Measurements from ENCODE around the gene SLC30A7. TPM values are rescaled to one million over a fixed set of nuclear protein-coding genes. Genes with fewer than 3 reads are reported as not detected.
A peak's percentile ranks its signal among the peaks of the same experiment; 100 is the strongest.

The SLC30A7 gene
- total and polyA plus RNA-seq, 7 donors: 1.0 to 5.7 (median 4.8) TPM

- WGBS, 3 donors: 84 to 87% (median 85%) methylated on average over 3 of the region's 3 CpGs
- Histone ChIP-seq H3K4me1 (no peaks in the 10 kb centered on the region), H3K27me3 (ENCODE audit: insufficient read depth in 3 of 3, low read length in 2 of 3) (no peaks in the 10 kb centered on the region), H3K4me3 (no peak overlapping the region), H3K9me3 (no peaks in the 10 kb centered on the region), H3K27ac (no peak overlapping the region), H3K36me3 (ENCODE audit: insufficient read depth in 1 of 2, low read depth in 1 of 2) (peaks cover 6 to 33% of the 10 kb centered on the region in 2 donors)
- intact Hi-C loops (cut with DNase I): no loop called here
- DNase-seq: no peak
- no peak for ATAC-seq
- TF ChIP-seq CTCF (IDR thresholded peaks at IDR 0.05): no peak
Measured at GRCh38 chr1:100875228-100875627, 20.7 kb upstream of the SLC30A7 start.

GRCh38 chr1:100876291-100876690 lies 19.6 kb upstream of the SLC30A7 start:
- peaks cover 6 to 33% of the 10 kb centered on the region in 2 donors for H3K36me3 ChIP-seq (ENCODE audit: insufficient read depth in 1 of 2, low read depth in 1 of 2)
- H3K27me3 ChIP-seq (ENCODE audit: insufficient read depth in 3 of 3, low read length in 2 of 3): no peaks in the 10 kb centered on the region
- ATAC-seq (no peak), DNase-seq (no peak)
- no peak overlapping the region for H3K4me3 ChIP-seq
- intact Hi-C loops (cut with DNase I): no loop called here
- no peak overlapping the region for H3K27ac ChIP-seq
- H3K9me3 ChIP-seq: no peaks in the 10 kb centered on the region
- no peaks in the 10 kb centered on the region for H3K4me1 ChIP-seq
- TF ChIP-seq CTCF (IDR thresholded peaks at IDR 0.05): no peak

DNA sequence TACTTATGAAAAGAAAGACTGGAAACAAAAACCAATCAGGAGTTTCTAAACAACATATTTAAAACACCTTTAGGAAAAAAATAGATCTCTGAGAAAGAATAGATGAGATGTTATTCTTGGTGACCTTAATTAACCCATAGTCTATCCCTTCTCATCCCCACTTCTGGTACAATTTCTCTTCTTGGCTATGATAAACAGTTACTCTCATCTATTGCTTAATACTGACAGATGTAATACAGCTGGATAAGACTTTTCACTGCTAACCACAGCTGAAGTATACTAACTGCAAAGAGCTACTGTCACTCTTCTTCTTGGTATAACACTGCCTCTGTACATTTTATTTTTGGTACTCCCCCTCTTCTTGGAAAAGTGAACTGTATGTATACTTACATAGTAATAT lies 16.5 kb upstream of the SLC30A7 start:
- H3K36me3 ChIP-seq (ENCODE audit: insufficient read depth in 1 of 2, low read depth in 1 of 2): peaks cover 6 to 24% of the 10 kb centered on the region in 2 donors
- ATAC-seq: no peak

GRCh38 chr1:100881687-100882086 lies 14.2 kb upstream of the SLC30A7 start:
- intact Hi-C loops (cut with DNase I): no loop called here
- peaks cover 6 to 11% of the 10 kb centered on the region in 2 donors for H3K36me3 ChIP-seq (ENCODE audit: insufficient read depth in 1 of 2, low read depth in 1 of 2)
- H3K4me3 ChIP-seq: no peak overlapping the region
- H3K9me3 ChIP-seq: no peaks in the 10 kb centered on the region
- WGBS, 3 donors: 96 to 97% (median 96%) methylated on average over 3 of the region's 3 CpGs
- DNase-seq (no peak), ATAC-seq (no peak)
- no peaks in the 10 kb centered on the region for H3K4me1 ChIP-seq
- TF ChIP-seq CTCF (IDR thresholded peaks at IDR 0.05): no peak
- no peaks in the 10 kb centered on the region for H3K27me3 ChIP-seq (ENCODE audit: insufficient read depth in 3 of 3, low read length in 2 of 3)
- H3K27ac ChIP-seq: no peak overlapping the region

More for the DNA sequence above, 16.5 kb upstream of the SLC30A7 start:
- TF ChIP-seq CTCF (IDR thresholded peaks at IDR 0.05): no peak
- Histone ChIP-seq H3K4me1 (no peaks in the 10 kb centered on the region), H3K27me3 (ENCODE audit: insufficient read depth in 3 of 3, low read length in 2 of 3) (no peaks in the 10 kb centered on the region), H3K27ac (no peak overlapping the region), H3K4me3 (no peak overlapping the region), H3K9me3 (no peaks in the 10 kb centered on the region)
- intact Hi-C loops (cut with DNase I): no loop called here
- DNase-seq: no peak

DNA sequence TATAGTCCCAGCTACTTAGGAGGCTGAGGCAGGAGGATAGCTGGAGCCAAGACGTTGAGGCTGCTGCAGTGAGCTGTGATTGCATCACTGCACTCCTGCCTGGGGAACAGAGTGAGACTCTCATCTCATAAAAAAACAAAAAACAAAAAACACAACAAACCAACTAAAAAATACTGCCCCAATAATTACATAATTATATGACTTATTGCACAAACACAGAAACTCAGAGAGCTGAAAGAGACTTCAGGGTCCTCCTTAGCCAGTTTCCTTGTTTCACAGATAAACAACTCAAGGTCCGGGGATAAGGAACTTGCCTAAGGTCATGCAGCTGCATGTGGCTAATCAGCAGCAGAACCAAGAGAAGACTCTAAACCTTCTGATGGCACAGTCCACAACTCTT lies 13.2 kb upstream of the SLC30A7 start:
- no peak for TF ChIP-seq CTCF (IDR thresholded peaks at IDR 0.05)
- no peak overlapping the region for H3K4me3 ChIP-seq
- peak in 1 of 2 donors; percentile 52 for DNase-seq
- no peaks in the 10 kb centered on the region for H3K27me3 ChIP-seq (ENCODE audit: insufficient read depth in 3 of 3, low read length in 2 of 3)
- peak in 1 of 4 donors; percentile 27 for ATAC-seq
- no peak overlapping the region for H3K27ac ChIP-seq
- peaks cover 0 to 5% of the 10 kb centered on the region in 2 donors for H3K36me3 ChIP-seq (ENCODE audit: insufficient read depth in 1 of 2, low read depth in 1 of 2)
- H3K9me3 ChIP-seq: no peaks in the 10 kb centered on the region
- intact Hi-C loops (cut with DNase I): no loop called here
- H3K4me1 ChIP-seq: no peaks in the 10 kb centered on the region
- WGBS, 3 donors: 76 to 83% (median 77%) methylated on average over 2 of the region's 2 CpGs
